Keratinocyte (primary cell): ENCODE data around the gene PTPRT. TPM values are rescaled to one million over a fixed set of nuclear protein-coding genes. Genes with fewer than 3 reads are reported as not detected.

Source experiments
- DNase-seq: peaks from one replicate; pipeline ENCODE4 v3.0.0-alpha.2; 2011; ENCODE audit warnings: low read depth, missing footprints, low spot score
- FAIRE-seq: peaks from 2 replicates; lab custom pipeline; 2011; peaks lifted over from hg19 to GRCh38; lab: Jason Lieb, UNC
- H2AFZ ChIP-seq: 2 replicates; pipeline ENCODE4 v1.6.0; 2012; ENCODE audit warnings: low read length, control low read depth, inconsistent platforms; ENCODE audit not compliant: control insufficient read depth
- H3K27ac ChIP-seq: 2 replicates; pipeline ENCODE4 v1.5.1; 2011; ENCODE audit warnings: low read length; ENCODE audit not compliant: control insufficient read depth, insufficient read depth
- H3K27me3 ChIP-seq: 3 replicates; pipeline ENCODE4 v1.6.0; 2011; ENCODE audit warnings: low read length; ENCODE audit not compliant: control insufficient read depth, insufficient read depth; ENCODE audit errors: extremely low read depth
- H3K36me3 ChIP-seq, 2 experiments: 2 replicates in 1 of 2; 3 replicates in 1 of 2; pipeline ENCODE4 v1.5.1; 2011; ENCODE audit warnings: low read length in 2 of 2, mild to moderate bottlenecking in 1 of 2; ENCODE audit not compliant: control insufficient read depth in 2 of 2, insufficient read depth in 2 of 2; ENCODE audit errors: extremely low read depth in 1 of 2
- H3K4me1 ChIP-seq: 3 replicates; pipeline ENCODE4 v1.5.1; 2011; ENCODE audit warnings: low read length; ENCODE audit not compliant: control insufficient read depth, insufficient read depth; ENCODE audit errors: extremely low read depth
- H3K4me2 ChIP-seq: 3 replicates; pipeline ENCODE4 v1.6.0; 2011; ENCODE audit warnings: low read depth, low read length; ENCODE audit not compliant: control insufficient read depth, insufficient read depth; ENCODE audit errors: extremely low read depth
- H3K4me3 ChIP-seq, 3 experiments: fragments of 200-600 bp in 1 of 3; sonication (generic) in 1 of 3; 2 replicates in 2 of 3; 3 replicates in 1 of 3; pipeline ENCODE4 v1.5.1; 2011 to 2016; ENCODE audit warnings: low read length in 3 of 3, mild to moderate bottlenecking in 3 of 3, control low read depth in 2 of 3, inconsistent platforms in 1 of 3, low read depth in 1 of 3, mixed read lengths in 1 of 3, mixed run types in 1 of 3, moderate library complexity in 1 of 3; ENCODE audit not compliant: control insufficient read depth in 2 of 3, insufficient read depth in 2 of 3; ENCODE audit errors: extremely low read depth in 1 of 3
- H3K79me2 ChIP-seq: 2 replicates; pipeline ENCODE4 v1.6.0; 2012; ENCODE audit warnings: low read length; ENCODE audit not compliant: control insufficient read depth, insufficient read depth
- H3K9ac ChIP-seq: 3 replicates; pipeline ENCODE4 v1.6.0; 2011; ENCODE audit warnings: low read length; ENCODE audit not compliant: control insufficient read depth, insufficient read depth; ENCODE audit errors: extremely low read depth
- H3K9me1 ChIP-seq: 3 replicates; pipeline ENCODE4 v1.6.0; 2011; ENCODE audit warnings: low read length; ENCODE audit not compliant: control insufficient read depth, insufficient read depth; ENCODE audit errors: extremely low read depth
- H3K9me3 ChIP-seq: 2 replicates; pipeline ENCODE4 v1.5.1; 2012; ENCODE audit warnings: low read depth, low read length; ENCODE audit not compliant: control insufficient read depth
- H4K20me1 ChIP-seq: 3 replicates; pipeline ENCODE4 v1.6.0; 2011; ENCODE audit warnings: low read length; ENCODE audit not compliant: control insufficient read depth, insufficient read depth; ENCODE audit errors: extremely low read depth
- EZH2 ChIP-seq: IDR thresholded peaks from one replicate; pipeline ENCODE4 v1.6.1; 2012; ENCODE audit warnings: inconsistent platforms, mild to moderate bottlenecking, low read length, moderate library complexity
- dilution Hi-C: fragments of 300-500 bp; cut with MboI; formaldehyde crosslinking; loops from one replicate; pipeline ENCODE4 v1.7.0; 2020; ENCODE audit warnings: low sequenced_read_pairs; ENCODE audit not compliant: extremely low pct_ligation_motif_present
- polyA plus RNA-seq, 5 experiments: library from polyadenylated mRNA; depleted of rRNA in 3 of 5; stranded (reverse) in 3 of 5; stranded (forward) in 1 of 5; unstranded in 1 of 5; fragments of >200 nt; gene quantifications; 1 replicate in 1 of 5; 2 replicates in 3 of 5; 3 replicates in 1 of 5; pipeline versions ENCODE4 v1.2.1 to v1.2.3, GENCODE V29; 2011 to 2012; ENCODE audit warnings: missing spikeins in 2 of 5, low read depth in 1 of 5, low replicate concordance in 1 of 5
- TF ChIP-seq, protein P1 (sequence below), 3 experiments: IDR thresholded peaks in 1 of 3; conservative IDR thresholded peaks in 1 of 3; optimal IDR thresholded peaks in 1 of 3; 2 replicates in 2 of 3; 3 replicates in 1 of 3; pipeline versions ENCODE3 to v1.5.1; 2011; ENCODE audit warnings: low read length in 3 of 3, mild to moderate bottlenecking in 3 of 3, moderate library complexity in 2 of 3, control low read depth in 1 of 3, inconsistent platforms in 1 of 3; ENCODE audit not compliant: insufficient read depth in 2 of 3; ENCODE audit errors: extremely low read depth in 1 of 3

PTPRT gene
- polyA plus RNA-seq, 1 donor (not counting 4 experiments of a cell fraction or from before 2014, with no cell fraction given) = not detected

DNA sequence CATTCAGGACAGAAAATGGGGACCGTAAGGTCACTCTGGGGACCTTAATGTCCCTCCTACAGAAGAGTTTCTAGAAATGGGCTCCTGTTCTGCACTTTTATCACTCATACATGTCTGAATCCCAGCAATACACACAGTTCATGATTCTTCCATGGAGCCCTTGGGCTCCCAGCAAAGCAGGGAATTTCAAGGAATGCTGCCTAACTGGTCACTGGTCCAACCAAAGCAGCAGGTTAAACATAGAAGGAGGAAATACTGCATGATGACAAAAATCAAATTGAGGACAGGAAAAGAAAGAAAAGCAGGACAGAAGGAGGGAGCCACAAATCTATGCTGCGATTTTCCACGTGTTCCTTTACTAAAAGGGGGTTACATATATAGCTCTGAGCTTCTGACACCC lies 300.2 kb downstream of the PTPRT start:
- Histone ChIP-seq H3K36me3 (no peaks in the 10 kb centered on the region), H3K79me2 (no peaks in the 10 kb centered on the region), H3K27ac (no peak overlapping the region), H3K9me3 (no peaks in the 10 kb centered on the region), H3K4me2 (no peak overlapping the region), H3K4me3 (no peak overlapping the region), H4K20me1 (no peaks in the 10 kb centered on the region), H3K27me3 (no peaks in the 10 kb centered on the region), H3K9me1 (no peaks in the 10 kb centered on the region), H3K4me1 (no peaks in the 10 kb centered on the region), H3K9ac (no peak overlapping the region), H2AFZ (no peak overlapping the region)
- dilution Hi-C loops = no loop called here
- FAIRE-seq = no peak
- no peak for TF ChIP-seq EZH2
- TF ChIP-seq, protein P1, sequence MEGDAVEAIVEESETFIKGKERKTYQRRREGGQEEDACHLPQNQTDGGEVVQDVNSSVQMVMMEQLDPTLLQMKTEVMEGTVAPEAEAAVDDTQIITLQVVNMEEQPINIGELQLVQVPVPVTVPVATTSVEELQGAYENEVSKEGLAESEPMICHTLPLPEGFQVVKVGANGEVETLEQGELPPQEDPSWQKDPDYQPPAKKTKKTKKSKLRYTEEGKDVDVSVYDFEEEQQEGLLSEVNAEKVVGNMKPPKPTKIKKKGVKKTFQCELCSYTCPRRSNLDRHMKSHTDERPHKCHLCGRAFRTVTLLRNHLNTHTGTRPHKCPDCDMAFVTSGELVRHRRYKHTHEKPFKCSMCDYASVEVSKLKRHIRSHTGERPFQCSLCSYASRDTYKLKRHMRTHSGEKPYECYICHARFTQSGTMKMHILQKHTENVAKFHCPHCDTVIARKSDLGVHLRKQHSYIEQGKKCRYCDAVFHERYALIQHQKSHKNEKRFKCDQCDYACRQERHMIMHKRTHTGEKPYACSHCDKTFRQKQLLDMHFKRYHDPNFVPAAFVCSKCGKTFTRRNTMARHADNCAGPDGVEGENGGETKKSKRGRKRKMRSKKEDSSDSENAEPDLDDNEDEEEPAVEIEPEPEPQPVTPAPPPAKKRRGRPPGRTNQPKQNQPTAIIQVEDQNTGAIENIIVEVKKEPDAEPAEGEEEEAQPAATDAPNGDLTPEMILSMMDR (optimal IDR thresholded peaks at IDR 0.05 in 1 of 3, IDR thresholded peaks at IDR 0.05 in 1 of 3, conservative IDR thresholded peaks at IDR 0.05 in 1 of 3; ENCODE audit: extremely low read depth in 1 of 3, insufficient read depth in 2 of 3, low read length in 3 of 3) = no peak
- DNase-seq = no peak

DNA sequence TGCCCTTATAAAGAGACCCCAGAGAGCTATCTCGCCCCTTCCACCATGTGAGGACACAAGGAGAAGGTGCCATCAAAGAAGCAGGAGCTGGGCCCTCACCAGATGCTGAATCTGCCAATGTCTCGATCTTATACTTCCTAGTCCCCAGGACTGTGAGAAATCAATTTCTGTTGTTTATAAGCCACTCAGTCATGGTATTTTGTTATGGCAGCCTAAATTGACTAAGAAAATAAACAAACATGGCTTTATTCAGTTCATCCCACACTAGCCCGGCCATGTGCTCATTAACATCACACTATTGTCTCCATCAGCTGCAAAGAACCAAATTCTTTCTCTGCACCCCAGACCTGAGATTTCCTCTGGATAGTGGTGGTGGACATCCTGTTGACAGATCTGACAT lies 302.4 kb downstream of the PTPRT start:
- FAIRE-seq (no peak), DNase-seq (no peak)
- Histone ChIP-seq H3K4me1 (no peaks in the 10 kb centered on the region), H3K36me3 (no peaks in the 10 kb centered on the region), H3K9ac (no peak overlapping the region), H2AFZ (no peak overlapping the region), H3K27ac (no peak overlapping the region), H3K9me1 (no peaks in the 10 kb centered on the region), H3K27me3 (no peaks in the 10 kb centered on the region), H4K20me1 (no peaks in the 10 kb centered on the region), H3K4me3 (no peak overlapping the region), H3K4me2 (no peak overlapping the region), H3K79me2 (no peaks in the 10 kb centered on the region), H3K9me3 (no peaks in the 10 kb centered on the region)
- no peak for TF ChIP-seq EZH2
- TF ChIP-seq, protein P1 (optimal IDR thresholded peaks at IDR 0.05 in 1 of 3, IDR thresholded peaks at IDR 0.05 in 1 of 3, conservative IDR thresholded peaks at IDR 0.05 in 1 of 3; ENCODE audit: extremely low read depth in 1 of 3, insufficient read depth in 2 of 3, low read length in 3 of 3) = no peak
- dilution Hi-C loops = no loop called here
